H1 (cell line): ENCODE results near the gene STIM1.

ENCODE experiments used
- ATF2 ChIP-seq: IDR thresholded peaks from 2 replicates; pipeline ENCODE4 v1.6.1; 2012; ENCODE audit warnings: low read length, inconsistent platforms
- CREB1 ChIP-seq: IDR thresholded peaks from 2 replicates; pipeline ENCODE4 v1.6.1; 2012; ENCODE audit warnings: inconsistent platforms
- CTCF ChIP-seq, 3 experiments: IDR thresholded peaks; 1 replicate in 2 of 3; 2 replicates in 1 of 3; pipeline versions ENCODE4 v1.5.1 to v1.6.1; 2011; ENCODE audit warnings: low read length in 3 of 3, mild to moderate bottlenecking in 3 of 3, inconsistent platforms in 2 of 3, low read depth in 1 of 3, moderate library complexity in 1 of 3; ENCODE audit not compliant: insufficient read depth in 1 of 3; ENCODE audit errors: control extremely low read depth in 1 of 3
- RAD21 ChIP-seq, 2 experiments: IDR thresholded peaks in 1 of 2; conservative IDR thresholded peaks in 1 of 2; 2 replicates each; pipeline ENCODE4 v1.6.1; 2011; ENCODE audit warnings: low read depth in 2 of 2, low read length in 2 of 2, improper control_type of control experiment in 1 of 2, inconsistent platforms in 1 of 2, mild to moderate bottlenecking in 1 of 2, moderate library complexity in 1 of 2
- TAF1 ChIP-seq: IDR thresholded peaks from 2 replicates; pipeline ENCODE4 v1.6.1; 2011; ENCODE audit warnings: mild to moderate bottlenecking, low read depth, low read length
- YY1 ChIP-seq: IDR thresholded peaks from 2 replicates; pipeline ENCODE4 v1.6.1; 2011; ENCODE audit warnings: low read depth, mild to moderate bottlenecking, low read length

GRCh38 chr11:3994030-3994640 lies 138.7 kb downstream of the STIM1 start:
- TF ChIP-seq TAF1 (no peak), ATF2 (no peak), CTCF (IDR thresholded peaks at IDR 0.05; ENCODE audit: control extremely low read depth in 1 of 3, insufficient read depth in 1 of 3, low read depth in 1 of 3, low read length in 3 of 3) (no peak), CREB1 (no peak), YY1 (no peak), RAD21 (IDR thresholded peaks at IDR 0.05 in 1 of 2, conservative IDR thresholded peaks at IDR 0.05 in 1 of 2; ENCODE audit: low read depth in 2 of 2, low read length in 2 of 2) (no peak)
